OCI-M2 (cell line): Measurements from ENCODE around the gene RECK.

ENCODE experiments used
- DNase-seq: peaks from one replicate; lab custom pipeline; 2025; ENCODE audit not compliant: unreplicated experiment; lab: John Stamatoyannopoulos, UW

Gene RECK

GRCh38 chr9:36137392-36138004 lies 100.8 kb downstream of the RECK start:
- DNase-seq: no peak

- DNase-seq: no peak
Observed at GRCh38 chr9:36138496-36138895, 101.8 kb downstream of the RECK start.

- DNase-seq: no peak
Observed at GRCh38 chr9:36138901-36139300, 102.2 kb downstream of the RECK start.

- DNase-seq: no peak
Observed at GRCh38 chr9:36140086-36141084, 103.7 kb downstream of the RECK start.

GRCh38 chr9:36141288-36141687 lies 104.6 kb downstream of the RECK start:
- DNase-seq: no peak

GRCh38 chr9:36141761-36142160 lies 105.0 kb downstream of the RECK start:
- DNase-seq: no peak

GRCh38 chr9:36142510-36143244 lies 106.0 kb downstream of the RECK start:
- DNase-seq: no peak

- DNase-seq: no peak
Observed at GRCh38 chr9:36143245-36143641, 106.5 kb downstream of the RECK start.

- no peak for DNase-seq
Observed at GRCh38 chr9:36144309-36145232, 107.9 kb downstream of the RECK start.

GRCh38 chr9:36145970-36146369 lies 109.3 kb downstream of the RECK start:
- DNase-seq: no peak

GRCh38 chr9:36146651-36147050 lies 109.9 kb downstream of the RECK start:
- no peak for DNase-seq

GRCh38 chr9:36147441-36148175 lies 110.9 kb downstream of the RECK start:
- no peak for DNase-seq

- DNase-seq: no peak
Observed at GRCh38 chr9:36148311-36149051, 111.8 kb downstream of the RECK start.

GRCh38 chr9:36149197-36149596 lies 112.5 kb downstream of the RECK start:
- DNase-seq: no peak

- DNase-seq: no peak
Observed at GRCh38 chr9:36150574-36151315, 114.0 kb downstream of the RECK start.

- no peak for DNase-seq
Observed at GRCh38 chr9:36151316-36152210, 114.8 kb downstream of the RECK start.

- no peak for DNase-seq
Observed at GRCh38 chr9:36152741-36153438, 116.2 kb downstream of the RECK start.
